ENCODE results near the gene ABCA2.

The ABCA2 gene, protein sequence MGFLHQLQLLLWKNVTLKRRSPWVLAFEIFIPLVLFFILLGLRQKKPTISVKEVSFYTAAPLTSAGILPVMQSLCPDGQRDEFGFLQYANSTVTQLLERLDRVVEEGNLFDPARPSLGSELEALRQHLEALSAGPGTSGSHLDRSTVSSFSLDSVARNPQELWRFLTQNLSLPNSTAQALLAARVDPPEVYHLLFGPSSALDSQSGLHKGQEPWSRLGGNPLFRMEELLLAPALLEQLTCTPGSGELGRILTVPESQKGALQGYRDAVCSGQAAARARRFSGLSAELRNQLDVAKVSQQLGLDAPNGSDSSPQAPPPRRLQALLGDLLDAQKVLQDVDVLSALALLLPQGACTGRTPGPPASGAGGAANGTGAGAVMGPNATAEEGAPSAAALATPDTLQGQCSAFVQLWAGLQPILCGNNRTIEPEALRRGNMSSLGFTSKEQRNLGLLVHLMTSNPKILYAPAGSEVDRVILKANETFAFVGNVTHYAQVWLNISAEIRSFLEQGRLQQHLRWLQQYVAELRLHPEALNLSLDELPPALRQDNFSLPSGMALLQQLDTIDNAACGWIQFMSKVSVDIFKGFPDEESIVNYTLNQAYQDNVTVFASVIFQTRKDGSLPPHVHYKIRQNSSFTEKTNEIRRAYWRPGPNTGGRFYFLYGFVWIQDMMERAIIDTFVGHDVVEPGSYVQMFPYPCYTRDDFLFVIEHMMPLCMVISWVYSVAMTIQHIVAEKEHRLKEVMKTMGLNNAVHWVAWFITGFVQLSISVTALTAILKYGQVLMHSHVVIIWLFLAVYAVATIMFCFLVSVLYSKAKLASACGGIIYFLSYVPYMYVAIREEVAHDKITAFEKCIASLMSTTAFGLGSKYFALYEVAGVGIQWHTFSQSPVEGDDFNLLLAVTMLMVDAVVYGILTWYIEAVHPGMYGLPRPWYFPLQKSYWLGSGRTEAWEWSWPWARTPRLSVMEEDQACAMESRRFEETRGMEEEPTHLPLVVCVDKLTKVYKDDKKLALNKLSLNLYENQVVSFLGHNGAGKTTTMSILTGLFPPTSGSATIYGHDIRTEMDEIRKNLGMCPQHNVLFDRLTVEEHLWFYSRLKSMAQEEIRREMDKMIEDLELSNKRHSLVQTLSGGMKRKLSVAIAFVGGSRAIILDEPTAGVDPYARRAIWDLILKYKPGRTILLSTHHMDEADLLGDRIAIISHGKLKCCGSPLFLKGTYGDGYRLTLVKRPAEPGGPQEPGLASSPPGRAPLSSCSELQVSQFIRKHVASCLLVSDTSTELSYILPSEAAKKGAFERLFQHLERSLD (N-terminal part only)

GRCh38 chr9:137027369-137028262 is at the start of gene ABCA2:
ABCA2 (minus strand) TSS chr9:137028237; CDS start chr9:137028140, 97 bp downstream.
- peak; percentile 72 for DNase-seq (ENCODE audit: low spot score)

GRCh38 chr9:137077010-137077747 is 49.1 kb upstream of the ABCA2 start, which contains the start of gene UAP1L1:
UAP1L1 (plus strand) TSS chr9:137077517; CDS start chr9:137077533, 16 bp downstream.
- DNase-seq (ENCODE audit: low spot score): peak; percentile 87

- DNase-seq (ENCODE audit: low spot score): no peak
These were observed 48.6 kb upstream of the ABCA2 start for GRCh38 chr9:137076636-137077009.

DNA sequence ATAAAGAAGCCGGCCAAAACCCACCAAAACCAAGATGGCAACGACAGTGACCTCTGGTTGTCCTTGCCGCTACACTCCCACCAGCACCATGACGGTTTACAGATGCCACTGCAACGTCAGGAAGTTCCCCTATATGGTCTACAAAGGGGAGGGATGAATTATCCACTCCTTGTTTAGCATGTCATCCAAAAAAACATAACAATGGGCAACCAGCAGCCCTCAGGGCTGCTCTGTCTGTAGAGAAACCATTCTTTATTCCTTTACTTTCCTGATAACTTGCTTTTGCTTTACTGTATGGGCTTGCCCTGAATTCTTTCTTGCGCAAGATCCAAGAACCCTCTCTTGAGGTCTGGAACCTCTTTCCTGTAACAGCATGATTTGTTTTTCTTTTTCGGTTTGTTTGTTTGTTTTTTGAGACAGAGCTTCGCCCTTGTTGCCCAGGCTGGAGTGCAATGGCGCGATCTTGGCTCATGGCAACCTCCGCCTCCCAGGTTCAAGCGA is 47.3 kb upstream of the ABCA2 start:
- DNase-seq (ENCODE audit: low spot score): no peak

DNA sequence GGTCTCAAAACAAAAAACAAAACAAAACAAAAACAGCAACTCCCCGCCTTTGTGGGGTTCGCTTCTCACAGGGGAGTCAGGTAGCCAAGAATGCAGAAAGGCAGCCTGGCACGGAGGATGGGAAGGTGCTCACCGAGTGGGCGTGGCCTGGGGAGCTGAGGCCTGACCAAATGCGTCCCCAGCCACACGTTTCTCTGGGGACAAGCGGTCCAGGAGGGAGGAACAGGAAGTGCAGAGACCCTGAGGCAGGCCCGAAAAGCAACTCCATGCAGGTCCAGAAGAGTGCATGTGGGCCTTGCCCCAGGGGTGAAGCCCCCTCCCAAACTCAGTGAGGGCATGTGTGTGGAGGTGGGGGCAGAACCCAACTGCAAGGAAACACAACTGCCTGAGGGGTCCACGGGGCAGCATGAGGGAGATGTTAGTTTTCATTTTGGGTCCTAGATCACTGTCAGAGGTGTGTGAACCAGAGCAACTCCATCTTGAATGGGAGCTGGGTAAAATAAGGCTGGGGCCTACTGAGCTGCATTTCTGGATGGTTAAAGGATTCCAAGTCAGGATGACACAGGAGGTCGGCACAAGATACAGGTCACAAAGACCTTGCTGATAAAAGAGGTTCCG is 46.7 kb upstream of the ABCA2 start:
- no peak for DNase-seq (ENCODE audit: low spot score)

- no peak for DNase-seq (ENCODE audit: low spot score)
These were observed 46.0 kb upstream of the ABCA2 start for GRCh38 chr9:137073992-137074399.

GRCh38 chr9:137071282-137071681 is 43.2 kb upstream of the ABCA2 start:
- no peak for DNase-seq (ENCODE audit: low spot score)

DNA sequence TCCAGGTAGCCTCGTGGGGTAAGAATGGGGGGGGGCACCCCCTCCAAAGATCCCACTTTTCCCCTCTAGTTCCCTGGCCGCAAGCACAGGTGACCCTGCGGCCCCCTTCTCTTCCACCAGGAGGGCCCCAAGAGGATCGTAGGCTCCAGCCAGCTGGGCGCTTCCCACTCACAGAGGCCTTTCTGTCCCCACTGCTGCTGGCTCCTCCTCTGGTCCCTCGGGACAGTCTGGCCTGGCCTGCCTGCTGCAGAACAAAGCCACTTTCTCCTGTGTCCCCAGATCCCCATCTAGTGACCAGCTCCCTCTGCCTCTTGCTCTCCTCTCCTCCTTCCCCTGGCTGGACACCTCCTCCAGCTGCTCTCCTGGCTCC is 42.9 kb upstream of the ABCA2 start:
- peak; percentile 61 for DNase-seq (ENCODE audit: low spot score)

DNA sequence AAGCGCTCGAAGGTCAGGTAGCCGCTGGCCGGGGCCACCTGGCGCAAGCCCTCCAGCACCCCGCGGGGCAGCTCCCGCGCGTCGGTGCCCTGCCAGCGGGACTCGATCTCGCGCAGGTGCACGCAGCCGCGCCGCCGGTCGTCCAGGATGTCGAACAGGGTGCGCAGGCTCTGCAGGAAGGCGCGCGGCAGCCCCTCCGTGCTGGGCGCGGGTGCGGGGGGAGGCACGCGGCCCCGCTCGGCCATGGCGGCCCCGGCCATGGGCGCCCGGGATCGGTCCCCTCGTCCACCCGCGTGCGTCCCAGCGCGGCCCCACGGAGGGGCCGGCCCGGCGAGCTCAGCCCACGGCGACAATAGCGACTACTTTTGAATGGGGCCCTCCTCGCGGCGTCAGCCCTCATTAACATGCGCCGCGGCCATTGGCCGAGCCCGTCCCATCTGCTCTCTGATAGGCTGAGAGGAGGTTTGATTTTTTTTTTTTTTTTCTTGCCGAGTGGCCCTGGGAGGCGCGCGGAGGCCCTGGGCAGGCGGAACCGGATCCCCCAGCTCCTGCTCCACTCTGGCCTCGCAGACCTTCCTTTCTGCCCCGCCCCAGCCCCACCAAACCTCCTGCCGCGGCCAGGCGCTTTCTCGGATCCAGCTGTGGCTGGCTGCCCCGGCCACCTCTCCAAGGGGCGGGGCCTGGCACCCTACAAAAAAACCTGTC is 42.3 kb upstream of the ABCA2 start, which contains the start of gene SAPCD2:
Gene SAPCD2, minus strand, starts transcription at position 357 of the 705 bp plus-strand sequence. Its CDS starts 97 bp downstream, at position 260.
- peak; percentile 97 for DNase-seq (ENCODE audit: low spot score)

DNA sequence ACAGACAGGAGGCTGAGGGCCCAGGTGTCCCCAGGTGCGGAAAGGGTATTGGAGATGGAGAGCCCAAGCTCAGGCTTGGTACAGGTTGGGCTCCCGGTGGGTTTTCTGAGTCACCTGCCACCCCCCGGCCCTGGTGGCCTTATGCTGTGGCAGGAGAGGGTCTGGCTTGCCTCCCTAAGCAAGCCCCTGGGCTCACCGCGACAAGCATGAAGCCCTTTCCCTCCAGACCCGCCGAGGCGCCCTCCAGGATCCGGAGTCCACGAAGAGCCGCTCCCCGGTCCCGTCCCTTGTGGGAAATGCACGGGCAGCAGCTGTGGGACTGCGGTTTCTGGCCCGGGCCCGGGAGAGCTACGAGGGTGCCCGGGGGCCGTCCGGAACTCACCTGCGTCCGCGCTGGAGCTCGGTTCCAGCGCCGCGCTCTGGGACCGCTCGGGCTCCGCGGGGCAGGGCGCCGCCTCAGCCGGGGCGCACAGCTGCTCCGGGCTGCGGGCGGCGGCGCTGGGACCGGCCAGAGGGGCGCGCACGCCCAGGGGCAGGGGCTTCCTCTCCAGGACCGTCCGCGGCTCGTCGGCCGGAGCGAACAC is 41.6 kb upstream of the ABCA2 start:
- DNase-seq (ENCODE audit: low spot score): no peak

- no peak for DNase-seq (ENCODE audit: low spot score)
These were observed 40.8 kb upstream of the ABCA2 start for GRCh38 chr9:137068539-137069507.

DNA sequence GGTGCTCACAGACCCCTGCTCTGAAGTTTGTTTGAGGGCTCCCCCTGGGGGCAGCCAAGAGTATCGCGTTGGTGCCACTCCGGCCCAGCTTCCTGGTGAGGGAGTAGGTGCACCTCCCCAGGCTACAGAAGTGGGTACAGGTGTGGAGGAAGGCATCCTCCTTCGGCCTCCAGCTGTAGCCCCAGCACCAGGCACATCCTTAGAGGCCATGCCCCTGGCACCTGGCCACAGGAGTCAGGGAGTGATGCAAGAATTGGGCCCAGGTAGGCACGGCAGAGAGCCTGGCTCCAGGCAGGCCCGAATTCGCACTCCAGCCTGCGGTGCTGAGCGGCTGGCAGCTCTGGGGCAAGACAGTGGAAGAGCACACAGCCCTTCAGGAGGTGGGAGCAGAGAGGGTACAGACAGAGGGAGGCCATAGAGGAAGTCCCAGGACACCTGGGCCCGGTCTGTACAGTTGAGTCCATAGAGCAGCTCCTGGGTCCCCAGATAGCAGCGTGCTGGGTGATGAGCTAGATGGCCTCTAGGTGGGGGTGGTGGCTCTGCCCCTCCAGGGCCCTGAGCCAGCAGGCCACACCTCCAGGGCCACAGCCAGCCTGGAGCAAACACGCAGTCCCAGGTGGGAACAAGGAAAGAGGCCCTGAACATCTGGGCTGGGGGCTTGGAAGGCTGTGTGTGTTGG is 40.0 kb upstream of the ABCA2 start:
- DNase-seq (ENCODE audit: low spot score): peak; percentile 88

GRCh38 chr9:137066096-137066861 is 38.2 kb upstream of the ABCA2 start:
- no peak for DNase-seq (ENCODE audit: low spot score)

- DNase-seq (ENCODE audit: low spot score): no peak
These were observed 37.4 kb upstream of the ABCA2 start for GRCh38 chr9:137065336-137065967.

- DNase-seq (ENCODE audit: low spot score): no peak
These were observed 36.8 kb upstream of the ABCA2 start for GRCh38 chr9:137064880-137065164.

Data from RKO (cell line).